PFSK-1 (cell line): ENCODE measurements around the gene ANKRD26. TPM values are rescaled to one million over a fixed set of nuclear protein-coding genes. Genes with fewer than 3 reads are reported as not detected.

ENCODE experiments used
- FOXP2 ChIP-seq: optimal IDR thresholded peaks from 2 replicates; pipeline ENCODE3; 2011; ENCODE audit warnings: borderline replicate concordance, control low read depth, inconsistent platforms; ENCODE audit not compliant: insufficient read depth; ENCODE audit errors: extremely low read length, extremely low read depth
- POLR2AphosphoS5 ChIP-seq: IDR thresholded peaks from 2 replicates; pipeline ENCODE4 v1.6.1; 2012; ENCODE audit warnings: low read depth, mild to moderate bottlenecking, control low read depth, low read length, moderate library complexity
- REST ChIP-seq, 2 experiments: IDR thresholded peaks; 2 replicates each; pipeline versions ENCODE4 v1.6.1 to v1.8.0; 2011 to 2012; ENCODE audit warnings: low read depth in 2 of 2, low read length in 2 of 2, control low read depth in 1 of 2, inconsistent platforms in 1 of 2, mild to moderate bottlenecking in 1 of 2, moderate library complexity in 1 of 2; ENCODE audit not compliant: insufficient read depth in 1 of 2
- SIN3A ChIP-seq: IDR thresholded peaks from 2 replicates; pipeline ENCODE4 v1.6.1; 2012; ENCODE audit warnings: mild to moderate bottlenecking, low read length, moderate library complexity, borderline replicate concordance; ENCODE audit not compliant: insufficient read depth
- TAF1 ChIP-seq: IDR thresholded peaks from 2 replicates; pipeline ENCODE4 v1.6.1; 2012; ENCODE audit warnings: low read length, control low read depth, borderline replicate concordance; ENCODE audit not compliant: insufficient read depth
- polyA plus RNA-seq: library from polyadenylated mRNA; unstranded; fragments of >200 nt; gene quantifications from one replicate; pipeline ENCODE4 v1.2.1, GENCODE V29; 2012; ENCODE audit warnings: low read depth, missing spikeins; ENCODE audit not compliant: insufficient read length

ANKRD26 gene
- 2.5 TPM for polyA plus RNA-seq

- no peak for TF ChIP-seq FOXP2
- peak; percentile 95 for TF ChIP-seq POLR2AphosphoS5
- peak; percentile 82; the same call in 1 of the 2 replicates for TF ChIP-seq TAF1
- no peak; a peak in 1 of 4 replicates for TF ChIP-seq REST (IDR thresholded peaks at IDR 0.05; ENCODE audit: insufficient read depth in 1 of 2, low read depth in 2 of 2, low read length in 2 of 2)
- TF ChIP-seq SIN3A: peak; percentile 68; the same call in 1 of the 2 replicates
Measured at GRCh38 chr10:27099916-27100812, at the start of gene ANKRD26. ANKRD26 (minus strand) TSS chr10:27100494; CDS start chr10:27100326, 168 bp downstream.

DNA sequence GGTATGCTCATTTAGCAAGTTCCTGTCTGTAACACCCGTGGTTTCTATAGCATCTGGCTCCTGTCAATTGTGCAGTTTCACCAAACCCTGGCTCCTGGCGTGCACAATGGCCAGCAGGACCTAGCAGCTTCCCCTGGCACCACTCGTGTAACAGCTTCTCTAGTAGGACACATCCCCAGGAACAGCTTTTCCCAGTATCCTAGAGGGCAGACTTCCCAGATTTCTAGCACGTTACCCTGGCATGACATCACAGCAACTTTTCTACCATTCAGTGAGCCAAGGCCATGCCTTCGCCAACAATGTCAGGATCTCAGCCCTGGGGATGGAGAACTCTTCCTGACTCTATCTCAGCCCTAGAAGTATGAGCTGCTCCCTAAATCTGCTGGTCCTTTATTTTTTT, 47.4 kb upstream of the ANKRD26 start:
- TF ChIP-seq POLR2AphosphoS5: no peak
- no peak for TF ChIP-seq SIN3A
- TF ChIP-seq FOXP2: no peak
- TF ChIP-seq TAF1: no peak
- no peak for TF ChIP-seq REST (IDR thresholded peaks at IDR 0.05; ENCODE audit: insufficient read depth in 1 of 2, low read depth in 2 of 2, low read length in 2 of 2)

GRCh38 chr10:27145937-27146336, 45.6 kb upstream of the ANKRD26 start:
- TF ChIP-seq REST (IDR thresholded peaks at IDR 0.05; ENCODE audit: insufficient read depth in 1 of 2, low read depth in 2 of 2, low read length in 2 of 2): no peak
- TF ChIP-seq SIN3A: no peak
- no peak for TF ChIP-seq POLR2AphosphoS5
- TF ChIP-seq FOXP2: no peak
- TF ChIP-seq TAF1: no peak

DNA sequence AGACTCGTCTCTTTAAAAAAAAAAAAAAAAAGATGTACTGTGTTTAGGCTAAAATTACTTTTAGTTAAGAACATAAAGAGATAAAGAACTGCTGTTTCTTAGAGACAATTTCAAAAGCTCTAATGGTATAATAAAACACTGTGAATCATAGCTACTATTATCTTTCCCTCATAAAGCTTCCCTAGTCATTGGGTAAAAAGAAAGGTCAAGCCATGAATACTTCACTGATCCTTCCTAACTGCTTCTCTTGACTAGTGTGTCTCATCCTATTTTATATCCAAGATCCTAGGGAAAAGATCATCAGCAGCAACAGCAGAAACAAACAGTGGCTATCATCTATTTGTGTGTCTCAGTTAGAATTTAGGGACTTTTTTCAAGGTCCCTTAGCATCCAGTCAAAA, 43.4 kb upstream of the ANKRD26 start:
- TF ChIP-seq REST (IDR thresholded peaks at IDR 0.05; ENCODE audit: insufficient read depth in 1 of 2, low read depth in 2 of 2, low read length in 2 of 2) (no peak), TAF1 (no peak), SIN3A (no peak)
